Measurements from ENCODE around the gene MYO1G.
A peak's percentile ranks its signal among the peaks of the same experiment; 100 is the strongest.

The MYO1G gene

GRCh38 chr7:44960011-44960580, 18.7 kb downstream of the MYO1G start:
- peak overlapping the region; percentile 46 for H3K27ac ChIP-seq
- TF ChIP-seq CTCF (conservative IDR thresholded peaks at IDR 0.05; ENCODE audit: low read depth) = no peak
- CTCF ChIA-PET = interaction anchor here (0.5 kb wide), 1 partner anchor 102 kb away, joined by 3 read pairs; no protein-coding TSS in a partner anchor
- no peak for DNase-seq (ENCODE audit: low spot score)
- POLR2A ChIA-PET (ENCODE audit: low non-redundant PET) = no interaction called here

GRCh38 chr7:44959433-44959951, 19.3 kb downstream of the MYO1G start:
- no peak for TF ChIP-seq CTCF (conservative IDR thresholded peaks at IDR 0.05; ENCODE audit: low read depth)
- peak overlapping the region; percentile 46 for H3K27ac ChIP-seq
- POLR2A ChIA-PET (ENCODE audit: low non-redundant PET) = no interaction called here
- CTCF ChIA-PET = no interaction called here
- peak; percentile 80 for DNase-seq (ENCODE audit: low spot score)

GRCh38 chr7:44958645-44959344, 20.0 kb downstream of the MYO1G start:
- no peak for TF ChIP-seq CTCF (conservative IDR thresholded peaks at IDR 0.05; ENCODE audit: low read depth)
- POLR2A ChIA-PET (ENCODE audit: low non-redundant PET) = no interaction called here
- CTCF ChIA-PET = no interaction called here
- DNase-seq (ENCODE audit: low spot score) = no peak
- no peak overlapping the region for H3K27ac ChIP-seq

- ChIA-PET CTCF (no interaction called here), POLR2A (ENCODE audit: low non-redundant PET) (no interaction called here)
- TF ChIP-seq CTCF (conservative IDR thresholded peaks at IDR 0.05; ENCODE audit: low read depth) = no peak
- DNase-seq (ENCODE audit: low spot score) = no peak
- no peak overlapping the region for H3K27ac ChIP-seq
Measured at GRCh38 chr7:44956157-44956766, 22.6 kb downstream of the MYO1G start.

GRCh38 chr7:44955733-44956132, 23.1 kb downstream of the MYO1G start:
- H3K27ac ChIP-seq = no peak overlapping the region
- POLR2A ChIA-PET (ENCODE audit: low non-redundant PET) = no interaction called here
- DNase-seq (ENCODE audit: low spot score) = no peak
- no peak for TF ChIP-seq CTCF (conservative IDR thresholded peaks at IDR 0.05; ENCODE audit: low read depth)
- CTCF ChIA-PET = no interaction called here

- POLR2A ChIA-PET (ENCODE audit: low non-redundant PET) = no interaction called here
- no peak overlapping the region for H3K27ac ChIP-seq
- no peak for TF ChIP-seq CTCF (conservative IDR thresholded peaks at IDR 0.05; ENCODE audit: low read depth)
- DNase-seq (ENCODE audit: low spot score) = no peak
- CTCF ChIA-PET = no interaction called here
Measured at GRCh38 chr7:44953156-44953555, 25.7 kb downstream of the MYO1G start.

Data from RWPE1 (cell line).